Stomach (tissue), 9 donors: ENCODE data around the gene STARD3. TPM values are rescaled to one million over a fixed set of nuclear protein-coding genes. Genes with fewer than 3 reads are reported as not detected.
A peak's percentile ranks its signal among the peaks of the same experiment; 100 is the strongest.

ENCODE experiments used
- DNase-seq, 2 donors: peaks; one replicate each; pipeline versions ENCODE4 v3.0.0 to v3.0.0-alpha.2; 2013 to 2019
- H3K27ac ChIP-seq, 5 donors: fragments of 200-600 bp in 4 of 5; sonication (generic) in 4 of 5; one replicate each; pipeline ENCODE4 v1.5.1; 2013 to 2019; ENCODE audit warnings: mild to moderate bottlenecking in 1 of 5, moderate library complexity in 1 of 5
- H3K27me3 ChIP-seq, 3 donors: fragments of 200-600 bp; sonication (generic); one replicate each; pipeline ENCODE4 v1.5.1; 2017 to 2019; ENCODE audit warnings: mixed run types in 1 of 3
- H3K36me3 ChIP-seq, 4 donors: fragments of 200-600 bp; sonication (generic); 1 replicate in 3 of 4; 2 replicates in 1 of 4; pipeline ENCODE4 v1.5.1; 2016 to 2019
- H3K4me1 ChIP-seq, 4 donors: fragments of 200-600 bp; sonication (generic); one replicate each; pipeline ENCODE4 v1.5.1; 2016 to 2019
- H3K4me3 ChIP-seq, 4 donors: fragments of 200-600 bp; sonication (generic) in 3 of 4; one replicate each; pipeline ENCODE4 v1.5.1; 2016 to 2019; ENCODE audit warnings: mild to moderate bottlenecking in 1 of 4
- H3K9me3 ChIP-seq, 4 donors: fragments of 200-600 bp; sonication (generic); one replicate each; pipeline ENCODE4 v1.5.1; 2016 to 2019
- CTCF ChIP-seq, 7 experiments: fragments of 450-650 bp in 4 of 7; fragments of 200-600 bp in 3 of 7; sonication (generic) in 3 of 7; IDR thresholded peaks; one replicate each; pipeline ENCODE4 v1.5.1; 2016 to 2019; ENCODE audit warnings: antibody characterized with exemption in 7 of 7, control low read depth in 2 of 7, mild to moderate bottlenecking in 1 of 7
- EP300 ChIP-seq: sonication (generic); formaldehyde crosslinking; IDR thresholded peaks from one replicate; pipeline ENCODE4 v1.6.1; 2017; ENCODE audit warnings: antibody characterized with exemption
- POLR2A ChIP-seq, 4 donors: fragments of 450-650 bp; IDR thresholded peaks; one replicate each; pipeline ENCODE4 v1.6.1; 2016; ENCODE audit warnings: antibody characterized with exemption in 4 of 4, control low read depth in 2 of 4, mild to moderate bottlenecking in 1 of 4, moderate library complexity in 1 of 4
- POLR2AphosphoS5 ChIP-seq, 3 donors: sonication (generic); formaldehyde crosslinking; IDR thresholded peaks; one replicate each; pipeline ENCODE4 v1.6.1; 2016; ENCODE audit warnings: antibody characterized with exemption in 3 of 3
- WGBS, 5 donors: extraction: QIAGEN DNeasy Blood & Tissue Kit in 3 of 5; methylation state at CpG; one replicate each; pipeline versions ENCODE4 v1.1.5 to v1.1.7; 2013 to 2018; 5-methylcytosine and 5-hydroxymethylcytosine counted together
- intact Hi-C: fragments of 100-400 bp; cut with DNase I; formaldehyde crosslinking; loops from one replicate; pipeline ENCODE4 v1.15.1; 2023; ENCODE audit warnings: low total_unique reads
- polyA plus RNA-seq, 3 donors: library from polyadenylated mRNA; stranded (reverse); fragments of 200-250 nt; gene quantifications; one replicate each; pipeline ENCODE4 v1.2.3, GENCODE V29; 2013
- total RNA-seq, 5 donors: library from RNA; depleted of rRNA; stranded (reverse); fragments of >200 nt; gene quantifications; one replicate each; pipeline versions ENCODE4 v1.1.0 to v1.2.3, GENCODE V29; 2014 to 2016
- donor health status: healthy with polysubstance abuse.
- donor health status: Bipolar disorder and iron deficiency.
- donor health status: healthy.

STARD3 gene
- total and polyA plus RNA-seq, 8 donors: 26.4 to 1,091 (median 52.0) TPM

GRCh38 chr17:39663688-39664580, 27.0 kb downstream of the STARD3 start:
- TF ChIP-seq CTCF (IDR thresholded peaks at IDR 0.05) (no peak), EP300 (no peak), POLR2A (IDR thresholded peaks at IDR 0.05) (no peak), POLR2AphosphoS5 (IDR thresholded peaks at IDR 0.05) (peak in 1 of 3 donors; percentile 28)
- peaks cover 17 to 42% (median 39%) of the 10 kb centered on the region in 4 donors for H3K36me3 ChIP-seq
- H3K4me1 ChIP-seq: peaks cover 65 to 93% (median 87%) of the 10 kb centered on the region in 4 donors
- H3K27me3 ChIP-seq: peaks cover 0 to 43% (median 26%) of the 10 kb centered on the region in 3 donors
- peak overlapping the region; percentile 63 to 82 (median 79) for H3K27ac ChIP-seq
- intact Hi-C loops: no loop called here
- 30 to 50% (median 34%) methylated on average over 13 to 17 of the region's 17 CpGs for WGBS, 5 donors
- H3K9me3 ChIP-seq: no peaks in the 10 kb centered on the region
- H3K4me3 ChIP-seq: no peak overlapping the region
- peak; percentile 66 to 71 for DNase-seq

DNA sequence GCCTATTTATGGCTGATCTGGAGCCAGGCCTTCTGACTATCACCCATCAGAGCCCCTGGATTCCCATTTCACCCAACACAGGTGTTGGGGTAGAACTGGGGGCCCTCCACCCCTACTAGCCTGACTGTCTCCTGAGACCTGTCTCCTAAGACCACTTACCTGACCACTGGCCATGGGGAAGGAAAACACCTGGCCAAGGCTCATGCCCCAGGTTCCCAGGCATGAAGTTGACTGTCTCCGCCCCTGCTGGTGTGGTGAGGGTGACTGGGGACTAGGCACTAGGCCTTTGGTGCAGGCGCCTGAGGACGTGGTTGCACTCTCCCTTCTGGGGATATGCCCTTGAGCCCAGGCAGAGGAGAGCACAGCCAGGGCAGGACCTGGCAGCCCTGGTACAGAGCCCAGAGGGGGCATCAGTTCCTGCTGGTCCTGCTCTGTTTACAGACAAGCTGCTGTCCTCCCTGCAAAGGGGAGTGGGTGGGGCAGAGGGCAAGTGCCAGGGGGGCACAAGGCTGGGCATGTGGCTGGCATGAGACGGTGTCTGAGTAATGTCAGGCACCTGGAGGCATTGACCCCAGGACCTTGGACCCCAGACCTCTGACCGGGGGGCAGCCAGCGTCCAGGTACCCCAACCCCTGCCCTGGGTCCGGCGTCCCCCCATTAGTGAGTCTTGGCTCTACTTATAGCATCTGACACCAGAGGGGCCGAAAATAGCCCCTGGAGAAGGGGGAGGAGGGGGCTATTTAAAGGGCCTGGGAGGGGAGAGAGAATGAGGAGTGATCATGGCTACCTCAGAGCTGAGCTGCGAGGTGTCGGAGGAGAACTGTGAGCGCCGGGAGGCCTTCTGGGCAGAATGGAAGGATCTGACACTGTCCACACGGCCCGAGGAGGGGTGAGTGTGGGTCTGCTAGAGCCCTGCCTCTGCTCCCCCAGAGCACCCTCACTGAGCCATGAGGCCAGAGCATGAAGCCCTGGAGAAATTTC, 27.9 kb downstream of the STARD3 start, which contains the start of gene TCAP:
TSS of gene TCAP (plus strand) at position 769 of the 981 bp plus-strand sequence. CDS start at position 780, 11 bp downstream.
- no peak for DNase-seq
- Histone ChIP-seq H3K4me3 (no peak within 1 kb of the TSS), H3K27ac (peak within 1 kb of the TSS in 4 of 5 donors; percentile 1 to 82 (median 80)), H3K27me3 (peaks cover 0 to 53% (median 36%) of the 10 kb centered on the region in 3 donors), H3K36me3 (peaks cover 17 to 32% (median 30%) of the 10 kb centered on the region in 4 donors), H3K9me3 (no peaks in the 10 kb centered on the region), H3K4me1 (peaks cover 65 to 89% (median 86%) of the 10 kb centered on the region in 4 donors)
- 52 to 63% (median 58%) methylated on average over 12 to 15 of the region's 15 CpGs for WGBS, 5 donors
- intact Hi-C loops: no loop called here
- TF ChIP-seq POLR2A (IDR thresholded peaks at IDR 0.05) (no peak), POLR2AphosphoS5 (IDR thresholded peaks at IDR 0.05) (no peak)

- Histone ChIP-seq H3K27me3 (peaks cover 0 to 61% (median 43%) of the 10 kb centered on the region in 3 donors), H3K9me3 (no peaks in the 10 kb centered on the region), H3K36me3 (peaks cover 9 to 24% (median 21%) of the 10 kb centered on the region in 4 donors), H3K27ac (peak overlapping the region in 1 of 5 donors; percentile 82), H3K4me1 (peaks cover 63 to 82% (median 77%) of the 10 kb centered on the region in 4 donors), H3K4me3 (no peak overlapping the region)
- TF ChIP-seq POLR2A (IDR thresholded peaks at IDR 0.05) (no peak), EP300 (no peak), POLR2AphosphoS5 (IDR thresholded peaks at IDR 0.05) (no peak), CTCF (IDR thresholded peaks at IDR 0.05) (peak in 1 of 7 experiments; percentile 14)
- DNase-seq: peak in 1 of 2 donors; percentile 52
- 56 to 76% (median 73%) methylated on average over 9 to 17 of the region's 17 CpGs for WGBS, 5 donors
- intact Hi-C loops: no loop called here
Observed at GRCh38 chr17:39665642-39666224, 28.8 kb downstream of the STARD3 start.

DNA sequence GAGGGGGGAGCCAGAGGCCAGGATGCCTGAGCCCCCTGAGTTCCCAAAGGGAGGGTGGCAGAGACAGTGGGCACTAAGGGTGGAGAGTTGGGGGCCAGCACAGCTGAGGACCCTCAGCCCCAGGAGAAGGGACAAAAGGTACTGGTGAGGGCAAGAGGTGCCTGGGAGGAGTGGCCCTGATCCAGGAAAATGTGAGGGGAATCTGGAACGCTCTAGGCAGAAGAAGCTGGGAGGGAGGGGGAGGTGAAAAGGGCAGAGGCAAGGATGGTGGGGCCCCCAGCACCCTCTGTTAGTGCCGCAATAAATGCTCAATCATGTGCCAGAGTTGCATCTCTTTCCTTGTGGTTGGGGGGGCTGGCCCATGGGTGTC, 29.3 kb downstream of the STARD3 start:
- H3K4me1 ChIP-seq: peaks cover 58 to 81% (median 73%) of the 10 kb centered on the region in 4 donors
- H3K36me3 ChIP-seq: peaks cover 5 to 19% (median 17%) of the 10 kb centered on the region in 4 donors
- H3K9me3 ChIP-seq: no peaks in the 10 kb centered on the region
- peaks cover 0 to 66% (median 45%) of the 10 kb centered on the region in 3 donors for H3K27me3 ChIP-seq
- H3K4me3 ChIP-seq: no peak overlapping the region
- peak overlapping the region in 2 of 5 donors; percentile 45 to 82 for H3K27ac ChIP-seq
- WGBS, 5 donors: 42 to 51% (median 44%) methylated on average over 2 of the region's 2 CpGs
- intact Hi-C loops: no loop called here
- no peak for TF ChIP-seq POLR2A (IDR thresholded peaks at IDR 0.05)
- TF ChIP-seq EP300: no peak
- no peak for TF ChIP-seq CTCF (IDR thresholded peaks at IDR 0.05)
- TF ChIP-seq POLR2AphosphoS5 (IDR thresholded peaks at IDR 0.05): no peak
- DNase-seq: no peak
